H9 (cell line): ENCODE measurements around the gene TMEM156. TPM values are rescaled to one million over a fixed set of nuclear protein-coding genes. Genes with fewer than 3 reads are reported as not detected.

Source experiments
- DNase-seq: peaks from one replicate; pipeline ENCODE4 v3.0.0-alpha.2; 2017
- H2AFZ ChIP-seq: one replicate; pipeline ENCODE4 v1.6.1; 2013; ENCODE audit warnings: mild to moderate bottlenecking, low read length, control low read depth, moderate library complexity
- H2AK5ac ChIP-seq: 2 replicates; pipeline ENCODE4 v1.6.1; 2013; ENCODE audit warnings: low read length, control low read depth, mixed read lengths; ENCODE audit not compliant: insufficient read length
- H2BK120ac ChIP-seq: one replicate; pipeline ENCODE4 v1.6.1; 2013; ENCODE audit warnings: low read depth, mild to moderate bottlenecking, low read length, control low read depth, inconsistent platforms; ENCODE audit not compliant: poor library complexity, severe bottlenecking
- H2BK12ac ChIP-seq: 2 replicates; pipeline ENCODE4 v1.6.1; 2013; ENCODE audit warnings: low read length, control low read depth, mixed read lengths, low read depth; ENCODE audit not compliant: insufficient read length
- H2BK15ac ChIP-seq: 2 replicates; pipeline ENCODE4 v1.6.1; 2013; ENCODE audit warnings: low read depth, low read length, control low read depth
- H2BK20ac ChIP-seq: one replicate; pipeline ENCODE4 v1.6.1; 2013; ENCODE audit warnings: low read depth, mild to moderate bottlenecking, low read length, control low read depth, inconsistent platforms; ENCODE audit not compliant: poor library complexity, severe bottlenecking
- H2BK5ac ChIP-seq: 2 replicates; pipeline ENCODE4 v1.6.1; 2013; ENCODE audit warnings: low read length, control low read depth, mixed read lengths; ENCODE audit not compliant: insufficient read length
- H3K14ac ChIP-seq: 2 replicates; pipeline ENCODE4 v1.6.1; 2013; ENCODE audit warnings: low read length, control low read depth; ENCODE audit not compliant: insufficient read depth
- H3K18ac ChIP-seq: 2 replicates; pipeline ENCODE4 v1.6.1; 2013; ENCODE audit warnings: low read depth, mild to moderate bottlenecking, mixed read lengths, low read length, control low read depth; ENCODE audit not compliant: insufficient read length
- H3K23ac ChIP-seq: 2 replicates; pipeline ENCODE4 v1.6.1; 2013; ENCODE audit warnings: low read length, control low read depth, mixed read lengths, low read depth; ENCODE audit not compliant: insufficient read length
- H3K23me2 ChIP-seq: 2 replicates; pipeline ENCODE4 v1.6.1; 2013; ENCODE audit warnings: low read depth, mild to moderate bottlenecking, mixed read lengths, low read length, control low read depth; ENCODE audit not compliant: insufficient read length, poor library complexity, severe bottlenecking
- H3K27ac ChIP-seq: 2 replicates; pipeline ENCODE4 v1.5.1; 2013; ENCODE audit warnings: low read length, control low read depth, mixed read lengths, low read depth; ENCODE audit not compliant: insufficient read length
- H3K27me3 ChIP-seq: 2 replicates; pipeline ENCODE4 v1.6.1; 2013; ENCODE audit warnings: low read length, control low read depth, inconsistent platforms; ENCODE audit not compliant: insufficient read depth
- H3K4ac ChIP-seq: 2 replicates; pipeline ENCODE4 v1.6.1; 2013; ENCODE audit warnings: low read depth, mild to moderate bottlenecking, control low read depth, inconsistent platforms, low read length, moderate library complexity
- H3K4me1 ChIP-seq: 2 replicates; pipeline ENCODE4 v1.6.1; 2013; ENCODE audit warnings: low read length, control low read depth, inconsistent platforms; ENCODE audit not compliant: insufficient read depth
- H3K4me2 ChIP-seq: 2 replicates; pipeline ENCODE4 v1.6.1; 2013; ENCODE audit warnings: low read length, control low read depth, mixed read lengths; ENCODE audit not compliant: insufficient read length, insufficient read depth
- H3K56ac ChIP-seq: 2 replicates; pipeline ENCODE4 v1.6.1; 2013; ENCODE audit warnings: low read depth, mild to moderate bottlenecking, mixed read lengths, low read length, control low read depth; ENCODE audit not compliant: insufficient read length
- H3K79me1 ChIP-seq: 2 replicates; pipeline ENCODE4 v1.6.1; 2013; ENCODE audit warnings: low read depth, mild to moderate bottlenecking, moderate library complexity, low read length, control low read depth, inconsistent platforms; ENCODE audit not compliant: insufficient read depth, poor library complexity, severe bottlenecking
- H3K79me2 ChIP-seq: 2 replicates; pipeline ENCODE4 v1.6.1; 2013; ENCODE audit warnings: low read length, control low read depth, inconsistent platforms; ENCODE audit not compliant: insufficient read depth
- H3K9ac ChIP-seq: 2 replicates; pipeline ENCODE4 v1.6.1; 2013; ENCODE audit warnings: low read length, control low read depth, mixed read lengths; ENCODE audit not compliant: insufficient read length; ENCODE audit errors: extremely low read depth
- H3K9me3 ChIP-seq: one replicate; pipeline ENCODE4 v1.6.1; 2013; ENCODE audit warnings: low read depth, low read length, inconsistent platforms; ENCODE audit not compliant: control insufficient read depth
- H3T11ph ChIP-seq: one replicate; pipeline ENCODE4 v1.6.1; 2013; ENCODE audit warnings: mild to moderate bottlenecking, low read length, control low read depth, inconsistent platforms
- H4K20me1 ChIP-seq: one replicate; pipeline ENCODE4 v1.6.1; 2013; ENCODE audit not compliant: control insufficient read depth, insufficient read length, insufficient read depth
- H4K5ac ChIP-seq: 2 replicates; pipeline ENCODE4 v1.6.1; 2013; ENCODE audit warnings: low read depth, mild to moderate bottlenecking, mixed read lengths, low read length, control low read depth; ENCODE audit not compliant: insufficient read length
- H4K8ac ChIP-seq: replicated peaks from 2 replicates; pipeline ENCODE4 v1.6.1; 2013; ENCODE audit warnings: low read length, control low read depth, mixed read lengths, low read depth; ENCODE audit not compliant: insufficient read length
- H4K91ac ChIP-seq: 2 replicates; pipeline ENCODE4 v1.6.1; 2013; ENCODE audit warnings: low read depth, mild to moderate bottlenecking, moderate library complexity, mixed read lengths, low read length, control low read depth; ENCODE audit not compliant: insufficient read length
- H3K27ac Mint-ChIP-seq, 3 experiments: 2 replicates in 2 of 3; 3 replicates in 1 of 3; pipeline ENCODE4 v1.8.0; 2020 to 2021; ENCODE audit warnings: mixed read lengths in 3 of 3, mild to moderate bottlenecking in 1 of 3, moderate library complexity in 1 of 3
- H3K27me3 Mint-ChIP-seq: 2 replicates; pipeline ENCODE4 v1.8.0; 2021; ENCODE audit warnings: low read depth, mild to moderate bottlenecking, moderate library complexity, mixed read lengths
- H3K36me3 Mint-ChIP-seq, 3 experiments: 2 replicates in 2 of 3; 3 replicates in 1 of 3; pipeline ENCODE4 v1.8.0; 2020 to 2021; ENCODE audit warnings: low read depth in 3 of 3, mixed read lengths in 3 of 3; ENCODE audit not compliant: insufficient read depth in 1 of 3
- H3K4me1 Mint-ChIP-seq, 2 experiments: 2 replicates each; pipeline ENCODE4 v1.8.0; 2020; ENCODE audit warnings: mixed read lengths in 2 of 2
- H3K4me3 Mint-ChIP-seq, 2 experiments: 2 replicates in 1 of 2; 3 replicates in 1 of 2; pipeline ENCODE4 v1.8.0; 2020 to 2021; ENCODE audit warnings: mild to moderate bottlenecking in 2 of 2, mixed read lengths in 2 of 2, moderate library complexity in 1 of 2
- H3K9me3 Mint-ChIP-seq, 2 experiments: 2 replicates in 1 of 2; 3 replicates in 1 of 2; pipeline ENCODE4 v1.8.0; 2020; ENCODE audit warnings: mild to moderate bottlenecking in 2 of 2, mixed read lengths in 2 of 2, moderate library complexity in 1 of 2
- WGBS: extraction: QIAGEN DNeasy Blood & Tissue Kit; methylation state at CpG from one replicate; pipeline ENCODE4 v1.1.7; 2013; ENCODE audit warnings: missing lambda C conversion rate, low lambda C conversion rate, mixed read lengths; ENCODE audit not compliant: insufficient read length; ENCODE audit errors: extremely low coverage; 5-methylcytosine and 5-hydroxymethylcytosine counted together
- total RNA-seq: library from RNA; stranded (reverse); gene quantifications from 2 replicates; pipeline ENCODE4 v1.2.1, GENCODE V29; 2021
- TF ChIP-seq, protein P1 (sequence below): fragments of 200-600 bp; sonication (generic); conservative IDR thresholded peaks from 3 replicates; pipeline ENCODE4 v1.8.0; 2021; ENCODE audit warnings: antibody characterized with exemption, mild to moderate bottlenecking

Gene TMEM156
- total RNA-seq, 1 experiment from 2014 or later = not detected

DNA sequence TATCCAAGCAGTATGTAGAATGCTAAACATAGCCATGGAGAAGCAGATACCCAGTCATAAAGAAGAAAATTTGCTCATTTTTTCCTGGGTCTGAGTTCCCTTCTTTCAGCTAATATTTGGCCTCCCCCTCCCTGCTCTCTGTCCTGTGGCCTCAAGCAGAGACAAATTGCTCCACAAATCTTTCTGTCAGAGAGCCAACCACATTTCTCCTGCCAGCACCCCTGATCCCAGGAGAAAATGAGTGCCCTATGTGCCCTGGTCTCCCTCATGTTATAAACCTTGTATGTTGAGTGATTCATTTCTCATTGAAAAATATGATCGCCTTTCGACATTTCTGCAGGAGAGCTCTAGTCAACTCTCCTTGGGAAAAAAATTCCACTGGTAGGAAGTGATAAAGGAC is 82.0 kb downstream of the TMEM156 start:
- Histone ChIP-seq H3K23me2 (no peaks in the 10 kb centered on the region), H3K9ac (no peak overlapping the region), H3K4ac (no peak overlapping the region), H3K14ac (no peak overlapping the region), H2BK120ac (no peak overlapping the region), H2BK20ac (no peak overlapping the region), H4K91ac (no peak overlapping the region), H3T11ph (no peak overlapping the region), H2AFZ (no peak overlapping the region), H4K20me1 (no peaks in the 10 kb centered on the region), H3K79me2 (no peaks in the 10 kb centered on the region), H4K5ac (no peak overlapping the region), H4K8ac (no peak overlapping the region), H3K4me2 (no peak overlapping the region), H3K18ac (no peak overlapping the region), H2BK12ac (no peak overlapping the region), H3K27me3 (no peaks in the 10 kb centered on the region), H3K56ac (no peak overlapping the region), H2BK15ac (no peak overlapping the region), H3K79me1 (no peaks in the 10 kb centered on the region), H2AK5ac (no peak overlapping the region), H2BK5ac (no peak overlapping the region), H3K23ac (no peak overlapping the region), H3K4me1 (no peaks in the 10 kb centered on the region), H3K27ac (no peak overlapping the region), H3K9me3 (no peaks in the 10 kb centered on the region)
- no peak for DNase-seq
- Mint-ChIP-seq H3K9me3 (no peaks in the 10 kb centered on the region), H3K36me3 (no peaks in the 10 kb centered on the region), H3K4me1 (peaks cover 2 to 3% of the 10 kb centered on the region in 2 experiments; a peak in 2 of 4 replicates), H3K4me3 (no peak overlapping the region), H3K27me3 (no peaks in the 10 kb centered on the region), H3K27ac (no peak overlapping the region)
- TF ChIP-seq, protein P1, sequence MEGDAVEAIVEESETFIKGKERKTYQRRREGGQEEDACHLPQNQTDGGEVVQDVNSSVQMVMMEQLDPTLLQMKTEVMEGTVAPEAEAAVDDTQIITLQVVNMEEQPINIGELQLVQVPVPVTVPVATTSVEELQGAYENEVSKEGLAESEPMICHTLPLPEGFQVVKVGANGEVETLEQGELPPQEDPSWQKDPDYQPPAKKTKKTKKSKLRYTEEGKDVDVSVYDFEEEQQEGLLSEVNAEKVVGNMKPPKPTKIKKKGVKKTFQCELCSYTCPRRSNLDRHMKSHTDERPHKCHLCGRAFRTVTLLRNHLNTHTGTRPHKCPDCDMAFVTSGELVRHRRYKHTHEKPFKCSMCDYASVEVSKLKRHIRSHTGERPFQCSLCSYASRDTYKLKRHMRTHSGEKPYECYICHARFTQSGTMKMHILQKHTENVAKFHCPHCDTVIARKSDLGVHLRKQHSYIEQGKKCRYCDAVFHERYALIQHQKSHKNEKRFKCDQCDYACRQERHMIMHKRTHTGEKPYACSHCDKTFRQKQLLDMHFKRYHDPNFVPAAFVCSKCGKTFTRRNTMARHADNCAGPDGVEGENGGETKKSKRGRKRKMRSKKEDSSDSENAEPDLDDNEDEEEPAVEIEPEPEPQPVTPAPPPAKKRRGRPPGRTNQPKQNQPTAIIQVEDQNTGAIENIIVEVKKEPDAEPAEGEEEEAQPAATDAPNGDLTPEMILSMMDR = no peak
- WGBS = no CpG with 5 or more reads among the region's 2 CpGs
